GM21367 (cell line): ENCODE measurements around the gene NT5E.
"Not testable (repeated sequence)": the region's sequence is repeated elsewhere in the genome, so short reads cannot be mapped to it uniquely, and the experiment has no call there.

Experiments
- ATAC-seq: cut with Tn5 transposase; IDR thresholded peaks from one replicate; pipeline ENCODE4 v1.9.1; 2021; ENCODE audit not compliant: unreplicated experiment

The NT5E gene

DNA sequence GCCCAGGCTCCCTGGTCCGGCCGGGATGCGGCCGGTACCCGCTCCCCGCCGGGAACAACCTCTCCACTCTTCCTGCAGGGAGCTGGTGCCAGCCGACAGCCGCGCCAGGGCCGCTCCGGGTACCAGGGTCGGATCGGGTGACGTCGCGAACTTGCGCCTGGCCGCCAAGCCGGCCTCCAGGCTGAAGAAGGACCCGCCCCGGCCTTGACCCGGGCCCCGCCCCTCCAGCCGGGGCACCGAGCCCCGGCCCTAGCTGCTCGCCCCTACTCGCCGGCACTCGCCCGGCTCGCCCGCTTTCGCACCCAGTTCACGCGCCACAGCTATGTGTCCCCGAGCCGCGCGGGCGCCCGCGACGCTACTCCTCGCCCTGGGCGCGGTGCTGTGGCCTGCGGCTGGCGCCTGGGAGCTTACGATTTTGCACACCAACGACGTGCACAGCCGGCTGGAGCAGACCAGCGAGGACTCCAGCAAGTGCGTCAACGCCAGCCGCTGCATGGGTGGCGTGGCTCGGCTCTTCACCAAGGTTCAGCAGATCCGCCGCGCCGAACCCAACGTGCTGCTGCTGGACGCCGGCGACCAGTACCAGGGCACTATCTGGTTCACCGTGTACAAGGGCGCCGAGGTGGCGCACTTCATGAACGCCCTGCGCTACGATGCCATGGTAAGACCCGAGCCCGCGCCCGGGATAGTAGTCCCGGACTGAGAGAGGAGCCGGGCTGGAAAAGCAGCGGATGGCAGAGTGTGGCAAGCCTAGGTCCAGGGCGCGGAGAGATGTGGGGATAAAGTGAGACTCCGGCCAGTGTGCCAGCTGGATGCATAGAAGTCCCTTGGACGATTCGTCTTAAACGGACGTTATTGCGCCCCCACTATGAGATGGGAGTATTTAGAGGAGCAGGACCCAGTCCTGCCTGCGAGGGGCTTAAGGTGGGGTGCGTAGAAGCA, at the start of gene NT5E:
Gene NT5E, plus strand, starts transcription at position 266 of the 942 bp plus-strand sequence. Its CDS starts 57 bp downstream, at position 323.
- peak; percentile 80 for ATAC-seq

DNA sequence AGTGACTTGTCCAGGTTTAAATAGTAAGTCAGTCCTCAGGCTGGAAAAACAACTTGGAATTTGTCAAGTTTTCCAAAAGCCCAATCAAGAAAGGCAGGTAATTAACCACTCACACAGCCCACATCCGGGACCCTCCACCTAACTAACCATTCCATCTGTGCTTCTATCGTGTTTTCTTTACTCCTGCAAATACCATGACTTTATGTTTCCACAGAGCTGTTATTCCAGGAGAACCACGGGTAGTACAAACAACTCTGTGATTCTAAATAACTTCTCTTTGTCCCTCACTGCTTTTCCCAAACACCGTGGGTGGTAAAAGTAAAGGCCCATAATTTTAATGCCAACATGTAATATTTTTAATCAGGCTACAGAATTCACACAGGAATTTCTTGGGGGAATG, 49.6 kb upstream of the NT5E start:
- ATAC-seq = no peak

DNA sequence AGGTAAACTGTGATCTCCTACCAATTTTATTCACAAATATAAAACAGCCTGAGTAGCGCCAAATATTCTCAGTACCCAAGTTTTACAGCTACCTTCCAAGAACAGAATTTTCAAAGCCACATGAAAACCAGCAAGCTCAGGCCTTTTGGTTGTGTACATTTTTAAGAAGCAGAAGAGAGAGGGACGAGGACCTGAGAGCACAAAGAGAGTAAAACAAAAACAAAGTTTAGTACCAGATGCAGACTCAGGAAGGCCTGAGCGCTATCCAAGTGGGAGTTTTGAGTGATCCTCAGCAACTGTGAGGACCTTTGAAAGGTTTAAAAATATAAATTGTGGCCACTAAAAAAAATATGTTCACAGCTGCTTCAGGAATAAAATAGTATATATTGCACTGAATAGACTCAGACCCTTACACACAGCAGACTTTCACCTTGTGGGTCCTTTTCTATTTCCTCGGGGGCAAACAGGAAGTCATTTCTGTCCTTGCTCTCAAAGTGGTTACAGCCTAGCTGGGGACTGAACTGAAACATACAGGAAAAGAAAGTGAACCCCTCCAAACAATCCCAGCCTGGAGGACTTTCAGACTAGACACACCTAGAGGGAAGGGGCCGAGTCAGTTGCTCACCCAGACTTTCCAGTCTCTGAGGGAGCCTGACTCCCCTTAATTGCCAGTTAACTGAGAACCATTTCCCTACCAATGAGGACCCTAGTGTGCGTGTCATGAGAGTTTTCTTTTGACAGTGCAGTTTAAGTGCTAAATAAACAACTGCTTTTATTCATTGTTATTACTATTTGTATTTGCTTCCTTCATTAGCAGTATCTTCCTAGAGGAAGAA, 48.5 kb upstream of the NT5E start:
- no peak for ATAC-seq

DNA sequence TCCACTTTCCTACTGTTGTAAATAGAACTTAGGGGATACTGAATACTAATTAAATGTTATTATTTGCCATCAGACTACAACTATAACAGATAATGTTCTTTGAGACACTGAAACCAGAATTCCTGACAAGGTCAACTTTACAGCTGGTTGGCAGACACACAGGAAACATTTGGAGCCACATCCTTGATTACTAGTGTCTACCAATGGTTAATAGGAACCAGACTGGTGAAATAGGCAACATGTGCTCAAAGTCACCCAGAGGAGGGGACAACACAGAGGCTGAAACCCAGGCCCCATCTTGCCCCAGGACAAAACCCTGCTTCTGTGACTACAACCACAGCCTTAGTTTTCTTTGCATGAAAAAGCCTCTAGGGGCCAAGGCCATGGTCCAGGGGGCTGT, 47.8 kb upstream of the NT5E start:
- no peak for ATAC-seq

DNA sequence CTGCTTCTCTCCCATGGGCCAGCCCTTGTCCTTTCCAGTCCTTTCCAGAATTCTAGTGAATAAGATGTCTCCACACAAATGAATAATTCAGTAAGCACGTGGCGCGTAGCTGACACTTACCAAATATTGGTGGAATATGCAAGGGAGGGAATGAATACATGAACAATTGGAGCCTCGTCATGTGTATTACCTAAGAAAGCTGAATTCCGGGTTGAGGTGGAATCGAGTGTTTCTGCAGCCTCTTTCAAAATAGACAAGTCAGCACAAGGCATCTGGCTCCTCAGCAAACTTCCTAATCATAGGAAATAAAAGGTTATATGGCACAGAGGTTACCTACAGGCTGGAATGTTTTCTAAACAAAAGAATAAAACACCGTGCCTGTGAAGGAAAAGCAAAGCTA, 47.0 kb upstream of the NT5E start:
- ATAC-seq = no peak

DNA sequence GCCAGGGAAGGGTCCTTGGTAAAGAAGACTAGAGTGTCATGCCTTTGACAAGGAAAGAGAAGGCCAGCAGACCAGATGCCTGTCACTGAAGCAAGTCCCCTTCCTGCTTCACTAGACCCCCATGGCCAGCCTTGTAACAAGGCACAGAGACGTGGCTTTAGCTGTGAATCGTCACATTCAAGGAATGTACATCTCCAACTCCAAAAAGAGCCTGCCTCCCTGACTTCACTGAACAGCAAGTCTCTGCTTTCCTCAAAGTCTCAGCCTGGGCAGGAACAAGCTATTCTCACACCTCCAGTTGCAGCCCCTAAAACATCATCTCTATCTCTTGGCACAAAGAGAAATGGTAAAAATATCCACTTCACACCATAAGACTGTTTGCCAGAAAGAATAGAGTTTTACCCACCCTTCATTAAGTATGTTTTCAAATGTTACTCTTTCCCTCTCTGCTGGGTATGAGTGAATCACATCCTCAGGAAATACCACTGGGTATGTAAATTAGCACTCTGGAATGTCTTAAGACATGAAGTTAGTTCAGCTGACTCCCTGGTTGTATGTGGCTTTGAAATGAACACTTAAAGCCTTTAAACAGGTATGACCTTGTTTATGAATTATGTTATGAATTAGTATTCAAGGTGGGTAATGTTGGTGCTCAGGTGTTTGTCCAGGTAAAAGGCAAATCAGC, 46.4 kb upstream of the NT5E start:
- ATAC-seq = no peak

DNA sequence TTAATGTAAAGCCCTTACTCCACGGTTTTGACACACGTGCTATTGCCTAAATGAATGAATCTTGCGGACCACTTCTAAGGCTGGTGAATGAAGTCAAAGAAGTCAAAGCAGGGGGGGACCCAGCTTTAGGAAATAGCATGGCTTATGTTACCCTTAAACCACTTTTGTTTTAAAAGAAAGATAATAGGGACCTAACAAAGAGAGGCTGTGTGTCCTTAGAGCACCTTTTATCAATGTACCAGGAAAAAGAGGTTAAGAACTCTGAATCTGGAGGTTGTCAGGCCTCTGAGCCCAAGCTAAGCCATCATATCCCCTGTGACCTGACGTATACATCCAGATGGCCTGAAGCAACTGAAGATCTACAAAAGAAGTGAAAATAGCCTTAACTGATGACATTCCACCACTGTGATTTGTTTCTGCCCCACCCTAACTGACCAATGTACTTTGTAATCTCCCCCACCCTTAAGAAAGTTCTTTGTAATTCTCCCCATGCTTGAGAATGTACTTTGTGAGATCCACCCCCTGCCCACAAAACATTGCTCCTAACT, 45.8 kb upstream of the NT5E start:
- ATAC-seq = not testable (repeated sequence)

DNA sequence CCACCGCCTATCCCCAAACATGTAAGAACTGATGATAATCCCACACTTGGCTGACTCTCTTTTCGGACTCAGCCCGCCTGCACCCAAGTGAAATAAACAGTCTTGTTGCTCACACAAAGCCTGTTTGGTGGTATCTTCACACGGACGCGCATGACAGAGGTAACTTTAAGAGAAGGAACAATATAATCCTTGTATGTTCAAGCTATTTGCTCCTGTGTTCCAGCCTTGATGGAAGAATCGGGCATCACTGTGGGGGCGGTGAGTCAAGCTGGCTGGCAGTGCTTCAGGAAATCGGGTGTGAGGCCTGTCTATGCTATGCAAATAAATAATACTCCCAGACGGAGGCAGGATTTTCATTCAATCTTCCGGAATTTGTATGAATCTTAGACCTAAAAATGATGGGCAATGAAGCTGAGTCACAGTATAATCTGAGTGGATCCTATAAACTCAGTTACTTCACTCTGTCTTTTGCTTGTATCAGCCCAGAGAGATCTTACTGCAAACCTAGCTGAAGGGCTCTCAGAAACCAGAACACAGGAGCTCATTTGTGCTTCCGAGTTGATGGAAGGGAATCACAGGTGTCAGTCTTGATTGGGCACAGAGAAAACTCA, 45.2 kb upstream of the NT5E start:
- no peak for ATAC-seq

DNA sequence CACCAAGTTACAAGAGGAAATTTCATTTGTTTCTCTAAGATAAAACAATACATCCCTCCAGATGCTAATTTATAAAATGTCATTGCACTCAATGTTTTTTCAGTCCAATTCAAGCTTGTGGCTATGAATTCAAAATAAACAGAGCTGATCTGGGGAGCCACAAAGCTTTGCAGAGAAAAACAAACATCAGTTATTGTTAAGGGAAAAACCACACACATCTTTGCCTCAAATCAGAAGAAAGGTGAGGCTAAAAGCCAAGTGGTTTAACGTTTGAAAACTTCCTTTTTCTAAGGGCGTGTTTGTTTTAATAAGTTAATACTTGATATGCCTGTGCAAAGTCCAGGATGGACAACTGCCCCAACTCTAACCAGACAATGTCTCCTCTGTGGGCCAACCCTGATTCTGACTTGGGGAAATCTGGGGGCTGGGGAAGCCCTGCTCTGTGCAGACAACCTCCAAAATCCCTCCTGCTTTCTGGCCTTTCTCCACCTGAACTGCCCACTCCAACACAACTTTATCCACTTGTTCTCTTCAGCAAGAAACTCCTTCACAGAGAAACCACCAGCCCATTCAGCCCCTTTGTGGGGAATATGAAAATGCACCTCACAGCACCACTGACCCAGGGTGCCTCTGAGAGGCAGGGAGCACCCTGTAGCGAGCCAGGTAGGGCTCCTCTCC, 44.6 kb upstream of the NT5E start:
- no peak for ATAC-seq

DNA sequence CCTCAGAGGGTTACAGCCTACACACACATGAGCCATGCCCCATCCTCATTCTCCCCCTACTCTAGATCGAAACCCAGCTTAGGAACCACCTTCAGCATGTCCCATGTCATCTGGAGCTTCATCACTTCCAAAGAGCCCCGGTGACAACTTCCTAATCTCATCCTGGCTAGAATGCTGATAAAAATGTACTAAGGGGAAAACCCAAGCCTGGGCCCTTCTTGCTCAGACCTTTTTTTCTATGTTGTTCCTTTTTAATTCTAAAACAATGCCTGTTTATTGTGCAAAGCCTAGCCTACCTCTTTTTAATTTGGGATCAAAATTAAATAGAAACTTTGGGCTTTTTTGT, 44.1 kb upstream of the NT5E start:
- ATAC-seq = no peak

DNA sequence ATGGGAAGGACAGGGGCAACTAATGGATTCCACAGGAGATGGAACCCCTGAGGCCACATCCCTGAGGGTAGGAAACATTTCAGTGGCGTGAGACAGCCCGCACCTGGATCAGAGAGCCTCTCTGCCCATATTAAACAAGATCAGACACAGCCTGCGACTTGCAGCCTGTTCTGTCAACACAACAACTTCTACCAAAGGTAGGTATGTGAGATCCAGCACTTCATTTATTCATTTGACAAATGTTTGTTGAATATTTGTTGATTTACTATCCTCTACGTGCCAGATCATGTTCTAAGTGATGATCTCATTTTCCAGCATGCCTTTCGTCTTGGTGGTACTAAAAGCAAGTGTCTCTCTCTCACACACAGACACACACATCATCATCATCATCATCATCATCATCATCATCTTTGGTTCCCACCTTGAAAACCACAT, 43.2 kb upstream of the NT5E start:
- no peak for ATAC-seq

DNA sequence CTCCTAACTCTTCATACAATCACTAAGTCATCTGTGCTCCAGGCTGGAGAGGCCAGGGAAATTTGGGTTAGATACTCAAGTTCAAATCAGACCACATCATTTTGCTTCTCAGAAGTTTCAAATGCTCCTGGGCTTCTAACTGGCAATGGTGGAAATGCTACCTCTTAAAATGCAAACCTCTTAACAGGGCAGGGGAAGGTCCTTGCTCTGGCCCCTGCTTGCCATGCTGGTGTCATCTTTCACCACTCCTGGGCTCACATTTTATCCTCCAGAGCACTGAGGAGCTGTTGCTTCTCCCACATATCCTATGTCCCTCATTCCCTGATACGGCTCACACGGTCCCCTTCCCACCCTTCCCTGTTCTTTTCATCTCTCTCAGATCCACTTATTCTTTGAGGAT, 41.8 kb upstream of the NT5E start:
- ATAC-seq = no peak

DNA sequence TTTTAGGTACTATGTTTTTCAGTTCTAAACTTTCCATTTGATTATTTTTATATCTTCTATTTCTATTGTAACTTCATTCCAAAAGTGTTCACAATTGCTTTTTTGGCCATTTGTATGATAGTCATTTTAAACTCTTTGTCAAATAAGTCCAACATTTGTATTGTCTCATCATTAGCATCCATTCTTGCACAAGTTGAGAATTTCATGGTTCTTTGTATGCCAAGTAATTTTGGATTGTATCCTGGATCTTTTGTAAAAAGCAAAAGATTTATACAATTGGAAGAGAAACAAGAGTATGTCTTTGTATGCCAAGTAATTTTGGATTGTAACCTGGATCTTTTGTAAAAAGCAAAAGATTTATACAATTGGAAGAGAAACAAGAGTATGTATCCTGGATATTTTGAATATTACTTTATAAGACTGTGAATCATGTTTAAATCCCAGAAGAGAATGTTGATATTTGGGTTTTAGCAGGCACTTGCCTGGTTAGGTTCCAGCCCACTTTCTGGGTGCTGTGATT, 36.9 kb upstream of the NT5E start:
- ATAC-seq = no peak

DNA sequence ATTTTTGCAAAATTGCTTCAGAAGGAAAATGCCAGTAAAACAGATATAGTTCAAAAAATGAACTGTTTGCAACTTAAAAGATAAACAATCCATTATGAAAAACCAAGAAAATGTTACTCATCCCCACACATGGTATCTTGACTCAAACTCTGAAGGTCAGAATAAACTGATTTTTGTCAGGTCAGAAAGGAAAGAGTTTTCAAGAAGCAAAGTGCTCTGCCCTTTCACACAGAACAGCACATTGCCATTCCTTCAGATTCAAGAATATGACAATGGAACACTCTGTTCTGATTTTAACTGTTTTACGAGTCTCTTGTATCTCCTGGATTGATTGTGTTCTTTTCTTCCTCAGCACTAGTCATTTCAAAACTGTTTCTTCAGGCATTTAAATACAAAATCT, 33.8 kb upstream of the NT5E start:
- no peak for ATAC-seq

DNA sequence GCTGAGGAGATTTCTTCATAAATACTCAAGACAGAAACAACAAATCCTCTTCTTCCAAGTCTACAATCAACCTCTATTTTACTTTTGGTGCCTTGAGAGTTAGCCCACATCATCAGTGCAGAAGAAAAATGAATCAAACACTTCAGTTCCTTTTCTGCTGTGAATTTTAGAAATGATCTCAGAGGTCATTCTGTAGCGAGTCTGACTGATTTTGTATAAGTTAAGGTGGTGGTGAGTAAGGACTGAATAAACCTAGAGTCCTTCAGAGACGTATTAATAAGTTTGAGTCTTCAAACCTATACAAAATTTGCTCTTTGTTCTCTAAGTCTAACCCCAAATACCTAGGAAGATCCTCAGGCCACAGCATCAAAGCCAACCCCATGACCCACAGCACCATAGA, 33.1 kb upstream of the NT5E start:
- no peak for ATAC-seq

DNA sequence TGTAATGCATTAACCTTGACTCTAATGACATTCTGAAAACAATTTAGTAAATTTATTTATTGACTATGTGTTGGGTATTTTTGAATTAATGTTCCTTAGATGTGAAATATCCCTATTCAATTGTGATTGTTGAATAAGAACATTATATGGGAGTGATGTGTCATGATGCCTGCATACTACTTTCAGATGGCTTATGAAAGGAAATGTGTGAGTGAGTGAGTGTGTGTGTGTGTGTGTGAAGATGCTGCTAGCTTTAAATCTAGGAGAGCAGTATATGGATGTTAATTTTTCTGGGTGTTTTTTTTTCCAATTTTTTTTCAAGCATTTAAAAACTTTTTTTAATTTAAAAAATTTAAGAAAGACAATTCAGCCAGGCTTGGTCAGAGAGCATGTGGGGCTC, 32.5 kb upstream of the NT5E start:
- no peak for ATAC-seq

DNA sequence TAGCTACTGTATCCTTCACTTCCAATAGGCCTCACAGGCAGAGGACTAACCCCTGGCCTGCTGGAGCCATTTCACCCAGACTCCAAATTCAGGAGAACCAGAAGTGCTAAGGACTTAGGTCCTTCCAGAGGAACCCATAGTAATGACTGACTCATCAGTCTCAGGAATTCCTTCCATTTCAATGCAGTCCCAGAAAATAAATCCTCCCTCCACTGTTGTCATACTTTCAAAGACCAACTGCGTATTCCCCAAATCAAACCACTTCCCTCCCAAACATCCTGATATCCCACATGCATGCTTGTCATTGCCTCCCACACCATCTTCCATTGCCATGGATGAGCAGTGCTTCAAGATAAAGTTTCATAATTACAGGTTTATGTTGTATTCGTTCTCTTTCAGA, 31.8 kb upstream of the NT5E start:
- ATAC-seq = no peak

DNA sequence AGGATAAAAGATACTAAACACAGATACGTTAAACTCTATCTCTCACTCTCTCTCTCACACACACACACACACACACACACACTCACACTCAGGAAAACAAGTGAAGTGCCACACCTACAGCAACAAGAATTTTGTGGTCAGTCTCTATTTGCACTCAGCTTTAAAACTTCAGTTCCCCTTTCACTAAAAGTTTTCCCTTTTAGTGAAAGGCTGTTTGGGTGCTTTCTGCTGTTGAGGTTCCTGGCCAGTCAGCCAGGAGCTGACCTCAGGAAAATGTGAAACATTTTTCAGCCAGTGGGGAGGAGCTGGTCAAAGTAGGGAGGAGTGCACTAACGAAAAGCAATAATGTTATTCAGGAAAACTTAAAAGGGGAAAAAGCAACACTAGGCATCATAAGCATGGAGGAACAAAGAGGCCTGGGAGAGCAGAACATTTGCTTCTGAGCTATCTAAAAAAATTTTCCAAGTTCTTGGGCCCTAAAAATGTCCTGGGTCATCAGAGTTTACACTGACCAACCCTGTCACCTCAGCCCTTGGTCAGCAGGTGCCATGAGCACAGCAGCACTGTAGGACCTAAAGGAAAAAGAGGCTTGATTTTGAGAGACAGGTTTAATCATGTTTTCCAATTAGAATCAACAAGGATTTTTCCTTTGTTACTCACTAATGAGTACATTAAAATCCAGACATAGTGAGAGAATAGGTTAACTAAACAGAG, 30.7 kb upstream of the NT5E start:
- peak; percentile 88 for ATAC-seq

DNA sequence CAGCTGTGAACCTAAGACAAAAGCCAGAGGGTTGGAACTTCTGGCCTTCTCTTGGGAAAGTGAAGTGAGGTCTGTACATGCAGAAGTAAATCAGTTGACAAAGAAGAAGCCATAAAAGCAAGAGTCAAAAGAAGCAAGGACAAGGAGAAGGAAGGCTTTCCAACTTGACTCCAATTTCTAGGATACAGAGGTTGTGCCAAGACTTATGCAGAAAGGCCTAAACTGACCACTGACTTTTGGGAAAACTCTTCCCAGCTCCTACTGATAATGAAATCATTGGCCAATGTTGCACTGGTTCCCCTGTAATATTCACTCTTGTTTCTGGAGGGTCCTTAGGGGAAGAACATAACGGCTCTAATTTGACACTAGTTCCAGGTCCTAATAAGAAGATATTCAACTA, 29.3 kb upstream of the NT5E start:
- no peak for ATAC-seq
